ENCODE results near the gene CNDP2. TPM values are rescaled to one million over a fixed set of nuclear protein-coding genes. Genes with fewer than 3 reads are reported as not detected.

The CNDP2 gene
- total and polyA plus RNA-seq, 2 donors (not counting 1 experiment from before 2014, with no cell fraction given) = 121 to 182 TPM

- Mint-ChIP-seq H3K4me1 (peaks cover 7% of the 10 kb centered on the region), H3K9me3 (ENCODE audit: insufficient read depth) (no peaks in the 10 kb centered on the region), H3K27me3 (peaks cover 41% of the 10 kb centered on the region), H3K4me3 (no peak overlapping the region), H3K27ac (no peak overlapping the region)
- 4% methylated on average over 6 of the region's 7 CpGs for WGBS (ENCODE audit: insufficient coverage)
- H3K9ac ChIP-seq (ENCODE audit: low read length) = no peak overlapping the region
- H4K20me1 ChIP-seq (ENCODE audit: control insufficient read depth, insufficient read depth, low read length, poor library complexity, severe bottlenecking) = no peaks in the 10 kb centered on the region
- ChIA-PET POLR2A (no interaction called here), CTCF (no interaction called here)
- no peaks in the 10 kb centered on the region for H3K9me3 ChIP-seq (ENCODE audit: control extremely low read depth in 1 of 3, control insufficient read depth in 2 of 3, insufficient read depth in 1 of 3, low read length in 2 of 3)
- H3K4me2 ChIP-seq (replicated peaks; ENCODE audit: low read depth, low read length, poor library complexity, severe bottlenecking) = peak overlapping the region; percentile 47
- ATAC-seq (ENCODE audit: low read depth) (no peak), DNase-seq (no peak)
- no peak overlapping the region for H3K4me3 ChIP-seq (ENCODE audit: control extremely low read depth in 1 of 5, extremely low read depth in 1 of 5, insufficient read depth in 1 of 5, low read depth in 2 of 5, low read length in 4 of 5)
- H3K79me2 ChIP-seq (ENCODE audit: control insufficient read depth, insufficient read depth, low read length) = no peaks in the 10 kb centered on the region
- intact Hi-C loops (cut with micrococcal nuclease) = no loop called here
- no peak overlapping the region for H3K27ac ChIP-seq (ENCODE audit: low read length in 2 of 2)
- H2AFZ ChIP-seq (ENCODE audit: insufficient read depth, low read depth, low read length, poor library complexity, severe bottlenecking) = no peak overlapping the region
- H3K27me3 ChIP-seq (replicated peaks in 1 of 4; ENCODE audit: control extremely low read depth in 1 of 4, control insufficient read depth in 3 of 4, insufficient read depth in 4 of 4, low read length in 3 of 4) = peaks cover 0 to 52% (median 6%) of the 10 kb centered on the region in 4 experiments
- H3K36me3 ChIP-seq (replicated peaks in 1 of 2; ENCODE audit: control extremely low read depth in 1 of 2, control insufficient read depth in 1 of 2, extremely low read depth in 1 of 2, insufficient read depth in 2 of 2, low read length in 1 of 2) = no peaks in the 10 kb centered on the region
- H3K4me1 ChIP-seq (ENCODE audit: control insufficient read depth in 2 of 2, insufficient read depth in 2 of 2, low read length in 2 of 2) = peaks cover 7 to 9% of the 10 kb centered on the region in 2 donors
- TF ChIP-seq EZH2 (IDR thresholded peaks at IDR 0.05; ENCODE audit: borderline replicate concordance, insufficient read depth, low read depth, low read length, poor library complexity, severe bottlenecking) (no peak), CTCF (IDR thresholded peaks at IDR 0.05) (no peak)
Measured at GRCh38 chr18:74456017-74456348, 40.2 kb upstream of the CNDP2 start.

GRCh38 chr18:74456349-74457042, 39.7 kb upstream of the CNDP2 start:
- peaks cover 7 to 9% of the 10 kb centered on the region in 2 donors for H3K4me1 ChIP-seq (ENCODE audit: control insufficient read depth in 2 of 2, insufficient read depth in 2 of 2, low read length in 2 of 2)
- no peaks in the 10 kb centered on the region for H3K36me3 ChIP-seq (replicated peaks in 1 of 2; ENCODE audit: control extremely low read depth in 1 of 2, control insufficient read depth in 1 of 2, extremely low read depth in 1 of 2, insufficient read depth in 2 of 2, low read length in 1 of 2)
- H3K27ac ChIP-seq (ENCODE audit: low read length in 2 of 2) = no peak overlapping the region
- H2AFZ ChIP-seq (ENCODE audit: insufficient read depth, low read depth, low read length, poor library complexity, severe bottlenecking) = no peak overlapping the region
- H3K27ac Mint-ChIP-seq = no peak overlapping the region
- peak overlapping the region; percentile 47 for H3K4me2 ChIP-seq (replicated peaks; ENCODE audit: low read depth, low read length, poor library complexity, severe bottlenecking)
- peak; percentile 15 for DNase-seq
- no peak for ATAC-seq (ENCODE audit: low read depth)
- no peak overlapping the region for H3K9ac ChIP-seq (ENCODE audit: low read length)
- ChIA-PET CTCF (no interaction called here), POLR2A (no interaction called here)
- H3K4me3 ChIP-seq (ENCODE audit: control extremely low read depth in 1 of 5, extremely low read depth in 1 of 5, insufficient read depth in 1 of 5, low read depth in 2 of 5, low read length in 4 of 5) = no peak overlapping the region
- no peaks in the 10 kb centered on the region for H4K20me1 ChIP-seq (ENCODE audit: control insufficient read depth, insufficient read depth, low read length, poor library complexity, severe bottlenecking)
- H3K27me3 ChIP-seq (replicated peaks in 1 of 4; ENCODE audit: control extremely low read depth in 1 of 4, control insufficient read depth in 3 of 4, insufficient read depth in 4 of 4, low read length in 3 of 4) = peaks cover 0 to 52% (median 6%) of the 10 kb centered on the region in 4 experiments
- H3K4me3 Mint-ChIP-seq = no peak overlapping the region
- TF ChIP-seq CTCF (IDR thresholded peaks at IDR 0.05) (no peak), EZH2 (IDR thresholded peaks at IDR 0.05; ENCODE audit: borderline replicate concordance, insufficient read depth, low read depth, low read length, poor library complexity, severe bottlenecking) (no peak)
- peaks cover 41% of the 10 kb centered on the region for H3K27me3 Mint-ChIP-seq
- H3K9me3 ChIP-seq (ENCODE audit: control extremely low read depth in 1 of 3, control insufficient read depth in 2 of 3, insufficient read depth in 1 of 3, low read length in 2 of 3) = no peaks in the 10 kb centered on the region
- H3K9me3 Mint-ChIP-seq (ENCODE audit: insufficient read depth) = no peaks in the 10 kb centered on the region
- peaks cover 7% of the 10 kb centered on the region for H3K4me1 Mint-ChIP-seq
- 1% methylated on average over 66 of the region's 69 CpGs for WGBS (ENCODE audit: insufficient coverage)
- H3K79me2 ChIP-seq (ENCODE audit: control insufficient read depth, insufficient read depth, low read length) = no peaks in the 10 kb centered on the region
- intact Hi-C loops (cut with micrococcal nuclease) = no loop called here

Measured in B cell (primary cell).